HG03342 (cell line): ENCODE measurements around the gene TRIM32.

ENCODE experiments used
- ATAC-seq: cut with Tn5 transposase; IDR thresholded peaks from one replicate; pipeline ENCODE4 v1.9.1; 2021; ENCODE audit warnings: mild to moderate bottlenecking, moderate library complexity; ENCODE audit not compliant: unreplicated experiment

Gene TRIM32

DNA sequence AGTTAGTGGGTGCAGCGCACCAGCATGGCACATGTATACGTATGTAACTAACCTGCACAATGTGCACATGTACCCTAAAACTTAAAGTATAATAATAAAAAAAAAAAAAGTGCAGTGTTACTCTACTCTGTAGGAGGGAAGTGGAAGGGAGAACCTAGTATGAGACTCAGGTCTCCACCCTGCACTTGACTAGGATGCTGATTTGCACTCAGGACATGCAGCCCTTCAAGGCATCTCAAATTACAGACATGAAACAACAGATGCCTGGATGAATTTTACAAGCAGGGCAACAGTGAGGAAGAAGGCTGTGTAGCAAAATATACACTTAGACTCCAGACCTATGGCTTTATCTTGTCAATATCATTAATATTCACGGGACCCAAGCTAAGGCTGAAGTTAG is 16.5 kb downstream of the TRIM32 start:
- no peak for ATAC-seq

DNA sequence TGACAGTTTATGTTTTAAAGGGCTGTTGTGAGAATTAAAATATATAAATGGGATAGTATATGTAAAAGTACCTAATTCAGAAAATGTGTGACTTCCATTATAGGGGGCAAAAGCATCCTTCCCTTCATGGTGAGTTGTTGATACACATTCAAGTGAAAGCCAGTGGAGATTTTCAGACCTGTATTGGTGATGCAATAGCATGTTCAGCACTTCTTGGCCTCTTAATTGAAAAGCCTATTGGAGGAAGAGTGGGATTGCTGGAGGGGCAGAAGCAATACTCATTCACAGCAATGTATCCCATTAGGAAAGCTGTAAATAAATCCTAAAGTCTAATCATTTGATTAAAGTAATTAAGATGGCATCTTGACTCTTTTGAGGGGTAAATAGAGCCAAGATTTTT is 17.4 kb downstream of the TRIM32 start:
- no peak for ATAC-seq

DNA sequence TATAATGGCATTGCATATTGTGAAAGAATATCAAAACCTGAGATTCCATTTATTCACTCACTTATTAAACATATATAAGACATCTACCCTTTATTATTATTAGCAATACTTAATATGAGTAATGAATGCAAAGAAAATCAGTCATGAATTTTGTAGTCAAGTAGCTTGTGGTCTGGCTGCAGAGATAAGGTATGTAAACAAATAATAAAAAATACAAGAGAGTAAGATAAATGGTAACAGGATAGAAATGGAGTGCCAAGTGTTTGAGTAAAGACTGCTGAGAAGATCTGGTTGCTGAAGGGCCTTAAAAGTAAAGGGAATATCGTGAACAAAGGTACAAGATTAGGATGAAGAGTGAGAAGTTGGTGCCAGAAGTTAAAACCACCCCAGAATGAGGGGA is 18.4 kb downstream of the TRIM32 start:
- no peak for ATAC-seq

DNA sequence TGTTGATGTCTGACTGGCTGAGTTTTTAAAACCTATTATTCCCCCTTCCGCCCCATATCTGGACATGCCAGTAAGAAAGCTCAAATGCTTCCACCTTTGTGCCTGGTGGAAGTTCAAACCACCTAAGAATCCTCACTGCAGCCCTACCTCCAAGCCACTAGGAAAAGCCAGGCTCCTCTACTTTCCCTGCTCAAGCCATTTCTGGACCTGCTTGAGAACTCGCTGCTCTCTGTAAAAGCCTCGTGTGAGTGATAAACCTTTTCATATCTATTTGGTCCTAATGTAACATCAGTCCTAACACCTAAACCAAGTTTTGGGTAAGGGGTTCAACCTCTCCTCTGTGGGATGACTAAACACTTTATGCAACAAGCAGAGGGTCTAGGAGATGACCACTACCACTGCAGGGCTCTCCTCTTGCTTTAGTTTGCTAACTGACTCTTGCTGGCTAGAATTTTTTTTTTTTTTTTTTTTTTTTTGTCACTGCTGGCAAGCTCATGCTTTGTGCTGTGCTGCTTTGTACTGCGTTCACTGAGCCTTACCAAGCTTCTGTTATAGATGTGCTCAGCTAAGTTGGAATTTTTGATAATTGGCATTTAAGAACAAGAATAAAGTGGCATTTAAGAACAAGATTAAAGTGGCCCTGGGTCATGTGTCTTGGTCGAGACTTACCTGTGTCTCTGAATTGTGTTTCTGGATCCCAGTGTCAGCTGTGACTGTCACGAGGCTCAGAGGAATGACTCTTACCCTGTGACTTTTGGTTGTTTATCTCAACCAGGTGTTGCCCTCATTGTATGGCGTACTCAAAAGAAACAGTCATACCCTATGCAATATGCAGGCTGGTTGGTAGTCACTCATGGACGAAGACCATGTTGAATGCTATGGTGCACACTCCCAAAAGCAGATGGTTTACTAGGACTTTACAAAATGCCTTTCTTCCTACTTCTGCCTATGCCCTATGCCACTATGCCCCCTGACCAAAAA is 19.5 kb downstream of the TRIM32 start:
- no peak for ATAC-seq

DNA sequence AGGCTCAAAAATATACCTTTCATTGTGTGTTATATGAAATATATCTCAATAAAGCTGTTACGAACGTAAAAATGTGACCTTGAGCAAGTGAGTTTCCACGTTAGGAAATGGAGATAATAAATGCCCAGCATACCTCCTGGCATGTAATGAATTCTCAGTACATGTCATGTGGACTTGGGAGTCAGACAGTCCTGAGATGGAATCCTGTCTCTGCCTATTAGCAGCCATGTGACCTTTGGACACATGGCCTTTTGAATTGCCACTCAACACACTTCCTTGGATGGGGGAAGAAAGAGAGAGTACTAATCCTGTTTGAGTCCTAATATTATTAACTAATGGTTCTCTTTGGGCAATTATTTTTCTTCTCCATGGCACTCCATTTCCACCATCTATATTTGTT is 25.7 kb downstream of the TRIM32 start:
- no peak for ATAC-seq

DNA sequence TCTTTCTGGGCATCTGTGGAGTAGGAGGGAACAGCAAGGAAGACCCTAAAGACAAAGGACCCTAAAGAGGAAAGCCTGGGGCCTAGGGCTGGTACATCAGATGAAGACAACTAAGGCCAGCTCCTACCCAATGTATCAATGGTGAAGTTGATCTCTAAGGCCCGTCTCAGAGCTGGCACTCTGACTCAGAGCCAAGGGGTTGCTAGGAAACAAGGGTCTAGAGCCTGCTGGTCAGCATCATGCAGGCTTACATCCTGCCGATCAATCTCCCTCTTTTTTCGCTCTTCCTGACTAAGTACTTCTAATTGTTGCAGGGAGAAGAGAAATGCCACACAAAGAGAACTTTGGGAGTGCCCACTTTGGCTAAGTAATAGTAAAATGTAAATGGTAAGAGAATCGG is 26.2 kb downstream of the TRIM32 start:
- ATAC-seq, result no peak

DNA sequence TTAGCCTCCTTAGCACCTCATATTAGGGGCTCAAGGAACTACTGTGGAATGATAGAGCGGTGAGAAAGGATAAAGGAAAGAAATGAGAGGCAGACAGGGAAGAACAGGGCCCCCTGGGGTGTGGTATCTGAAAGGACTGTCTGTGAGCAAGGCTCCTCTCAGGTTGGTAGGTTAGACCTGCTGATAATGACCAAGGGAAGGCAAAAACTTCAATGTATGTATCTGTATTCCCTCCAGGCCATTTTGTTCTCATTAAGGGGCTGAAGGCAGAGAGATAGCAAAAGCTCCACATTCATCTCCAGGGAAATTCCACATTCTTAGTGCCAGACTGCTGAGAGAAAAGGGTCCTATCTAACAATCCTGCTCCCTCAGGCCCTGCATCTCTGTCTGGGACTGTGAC is 28.6 kb downstream of the TRIM32 start:
- no peak for ATAC-seq

DNA sequence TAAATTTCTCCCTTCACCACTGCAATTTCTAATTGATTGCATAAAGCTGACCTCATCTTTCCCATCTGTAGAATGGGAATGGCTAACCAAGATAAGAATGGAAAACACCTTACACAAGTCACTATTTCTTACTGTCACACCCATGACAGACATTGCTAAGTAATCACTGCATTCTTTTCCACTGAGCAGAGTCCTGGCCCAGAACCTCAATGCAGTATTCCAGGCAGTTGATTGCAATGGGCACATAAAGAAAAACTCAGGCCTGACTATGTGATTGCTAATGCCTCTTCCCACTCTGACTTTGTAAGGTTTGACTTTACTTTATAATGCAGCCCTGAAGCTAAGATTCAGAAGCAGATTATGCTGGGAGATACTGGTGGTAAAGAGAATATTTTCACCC is 29.3 kb downstream of the TRIM32 start:
- no peak for ATAC-seq

DNA sequence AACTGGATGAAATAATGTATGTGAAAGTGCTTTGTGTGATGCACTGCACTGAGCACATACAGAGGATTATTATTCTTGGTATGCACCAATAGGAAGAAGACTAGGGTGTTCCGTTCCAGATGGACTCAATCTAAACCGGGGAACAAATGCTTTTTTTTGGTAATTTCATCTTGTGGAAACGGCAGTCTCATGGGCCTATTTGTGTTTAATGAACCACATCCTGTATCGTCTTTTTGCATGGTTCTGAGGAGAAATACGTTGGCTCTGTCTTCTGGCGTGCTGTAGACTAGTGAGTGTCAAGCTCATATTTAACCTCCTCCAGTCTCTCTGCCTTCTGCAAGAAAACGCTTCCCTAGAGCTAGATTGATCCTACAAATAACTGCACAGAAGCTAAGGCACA is 30.0 kb downstream of the TRIM32 start:
- ATAC-seq, result no peak

DNA sequence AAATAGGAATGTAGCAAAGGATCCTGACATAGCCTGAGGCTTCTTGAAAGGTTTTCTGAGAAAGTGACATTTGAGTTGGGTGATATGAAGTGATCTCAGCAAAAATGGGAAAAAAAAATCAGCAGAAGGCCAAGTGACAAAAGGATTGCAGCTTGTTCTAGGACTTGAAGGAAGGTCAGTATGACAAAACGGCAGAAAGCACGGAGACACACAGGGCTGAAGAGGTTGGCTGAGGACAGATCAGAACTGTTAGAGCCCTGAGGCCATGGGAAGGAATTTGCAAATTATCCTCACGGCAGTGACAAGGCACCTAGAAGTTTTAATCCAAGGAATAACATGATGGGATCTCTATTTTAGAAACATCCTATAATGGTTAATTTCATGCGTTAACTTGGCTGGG is 31.0 kb downstream of the TRIM32 start:
- ATAC-seq, result no peak

DNA sequence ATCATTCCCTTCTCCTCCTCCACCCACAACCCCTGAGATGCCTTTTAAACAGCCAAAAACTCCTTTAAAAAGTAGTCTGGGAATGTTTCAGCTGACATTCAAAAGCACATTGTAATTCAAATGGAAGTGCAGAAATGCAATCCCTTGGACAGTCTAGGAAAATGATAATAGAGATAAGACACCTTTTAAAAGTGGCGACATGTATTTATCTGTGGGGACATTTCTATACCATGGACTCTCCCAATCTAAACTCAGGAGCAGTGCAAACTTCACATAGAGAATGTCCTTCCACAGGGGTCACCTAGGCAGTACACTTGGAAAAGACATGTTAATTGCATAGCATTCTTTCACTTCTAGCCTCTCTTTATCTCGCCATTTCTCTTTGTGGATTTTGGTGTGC is 33.0 kb downstream of the TRIM32 start:
- ATAC-seq, result no peak

DNA sequence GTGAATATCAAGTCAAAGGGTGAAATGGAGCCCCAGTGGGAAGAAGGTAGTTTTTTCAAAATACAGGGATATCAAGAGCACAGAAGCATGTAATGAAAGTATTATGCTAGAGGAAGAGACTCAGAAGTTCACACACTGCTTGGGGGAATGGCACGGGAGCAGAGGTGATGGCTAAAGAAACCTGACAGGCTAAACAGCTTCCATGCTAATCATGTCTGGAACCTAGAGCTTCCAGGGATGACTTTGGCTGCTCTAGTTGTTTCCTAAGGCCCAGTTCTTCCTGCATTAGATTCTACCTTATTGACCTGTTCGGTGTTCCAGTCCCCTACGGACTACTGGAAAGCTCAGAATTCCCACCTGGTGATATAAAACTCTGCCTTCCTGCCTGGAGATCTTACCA is 34.3 kb downstream of the TRIM32 start:
- ATAC-seq, result no peak

DNA sequence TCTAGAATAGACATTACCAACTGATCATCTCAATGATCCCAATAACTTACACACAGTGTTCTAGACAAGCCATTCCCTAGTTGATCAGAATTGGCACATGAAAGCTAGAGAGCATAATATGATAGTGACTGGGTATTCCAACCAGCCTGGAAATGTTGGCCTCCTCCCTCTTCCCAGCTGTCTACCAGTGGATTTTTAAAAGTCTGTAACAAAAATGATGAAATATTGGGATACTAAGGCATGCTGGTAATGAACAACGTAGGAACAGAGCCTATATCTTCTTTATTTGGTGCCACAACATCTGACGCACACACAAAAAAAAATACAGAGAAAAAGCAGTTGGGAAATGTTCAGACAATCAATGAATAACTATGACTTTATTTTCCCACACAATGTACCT is 34.8 kb downstream of the TRIM32 start:
- ATAC-seq, result no peak

DNA sequence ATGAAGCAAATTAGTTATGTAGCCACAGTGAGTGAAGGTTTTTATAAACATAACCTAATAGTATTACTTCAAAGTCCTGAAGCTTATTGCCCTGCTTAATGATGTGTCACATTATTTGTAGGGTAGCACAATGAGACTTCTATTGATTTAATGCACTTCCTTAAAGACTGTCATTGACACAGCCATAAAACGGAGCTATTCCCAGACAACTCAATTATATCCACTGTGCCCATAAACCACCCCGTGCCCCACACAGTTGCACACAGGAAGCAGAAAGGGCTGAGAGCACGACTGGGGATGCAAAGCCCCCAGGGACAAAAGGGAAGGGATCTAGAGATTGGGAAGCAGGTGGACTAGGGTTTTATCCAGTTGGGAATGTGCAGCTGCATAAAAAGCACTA is 37.0 kb downstream of the TRIM32 start:
- ATAC-seq, result no peak

DNA sequence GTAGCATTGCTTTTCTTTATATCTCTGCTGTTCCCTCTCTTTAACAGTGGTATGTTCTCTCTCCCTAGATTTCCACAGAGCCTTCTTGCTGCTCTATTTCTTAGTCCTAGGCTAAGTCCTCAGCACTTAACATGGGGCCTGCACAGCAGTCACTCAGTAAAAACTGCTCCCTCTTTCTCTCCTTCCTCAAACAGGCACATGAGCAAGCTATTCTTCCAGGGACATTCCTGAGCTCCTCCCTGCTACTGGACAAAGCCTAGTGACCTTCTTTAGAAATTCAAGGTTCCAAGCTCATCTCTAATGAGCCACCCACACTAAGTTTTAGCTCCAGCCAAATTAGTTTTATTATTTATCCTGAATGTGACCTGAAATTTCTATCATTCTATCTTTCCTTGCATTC is 39.5 kb downstream of the TRIM32 start:
- ATAC-seq, result no peak

DNA sequence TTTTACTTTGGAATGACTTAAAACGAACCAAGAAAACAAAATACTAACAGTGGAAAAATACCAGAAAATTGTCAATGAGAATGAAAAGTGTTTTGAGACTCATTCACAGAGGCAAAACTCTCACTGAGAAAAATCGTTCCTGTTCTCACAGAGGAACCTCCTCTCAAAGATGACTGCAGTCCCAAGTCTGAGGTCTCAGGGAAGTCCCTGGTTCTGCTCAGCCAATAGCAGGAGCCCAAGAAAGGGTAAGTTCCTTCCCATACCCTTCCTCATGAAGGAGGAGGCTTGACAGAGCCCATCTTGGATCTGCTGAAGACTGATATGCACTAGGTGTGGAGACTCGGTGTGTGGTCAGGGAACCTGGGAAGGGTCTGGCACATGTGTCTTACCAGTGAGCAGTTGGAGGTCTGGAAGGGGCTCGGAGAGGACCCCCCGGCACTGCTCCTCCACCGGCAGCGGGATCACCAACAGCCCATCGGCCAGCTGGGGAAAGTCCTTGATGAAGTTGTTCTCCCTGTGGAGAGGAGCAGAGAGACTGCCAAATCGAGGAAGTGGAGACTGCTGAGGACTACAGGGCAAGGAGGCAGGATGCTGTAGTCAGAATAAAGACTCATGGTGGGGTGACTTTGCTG is 46.0 kb downstream of the TRIM32 start:
- no peak for ATAC-seq

DNA sequence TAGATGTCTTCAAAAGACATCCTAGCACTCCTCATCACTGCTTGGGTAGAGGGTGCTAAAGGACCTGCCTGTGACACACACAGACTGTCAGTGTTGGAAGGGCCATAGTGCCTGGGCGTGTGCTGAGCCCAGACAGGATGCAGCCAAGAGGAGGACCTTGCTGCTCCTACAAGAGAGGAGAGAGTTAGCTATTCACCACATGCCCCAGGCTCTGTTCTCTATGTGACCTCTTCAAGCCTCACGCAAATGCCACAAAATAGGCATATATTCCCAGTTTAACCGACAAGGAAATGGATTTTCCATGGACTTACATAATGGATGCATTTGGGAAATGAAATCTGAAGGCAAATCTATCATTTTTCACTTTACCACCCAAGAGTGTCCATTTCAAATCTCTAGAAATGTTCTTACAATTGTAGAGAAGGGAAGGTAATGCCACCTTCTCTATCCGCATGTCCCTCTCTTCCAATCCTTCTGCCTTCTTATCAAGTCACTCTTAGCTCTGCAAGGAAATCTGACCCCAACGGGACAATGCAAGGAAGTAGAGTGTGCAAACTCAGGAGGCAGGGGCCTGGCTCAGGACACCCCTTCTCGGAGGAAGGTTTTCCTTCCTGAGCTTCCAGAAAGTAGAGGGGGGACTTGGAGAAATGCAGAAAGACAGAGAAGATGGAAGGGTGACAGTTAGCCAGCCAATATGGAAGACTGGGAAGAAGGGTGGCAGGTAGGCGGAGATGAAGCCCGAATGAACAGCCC is 49.5 kb downstream of the TRIM32 start:
- ATAC-seq, result no peak

DNA sequence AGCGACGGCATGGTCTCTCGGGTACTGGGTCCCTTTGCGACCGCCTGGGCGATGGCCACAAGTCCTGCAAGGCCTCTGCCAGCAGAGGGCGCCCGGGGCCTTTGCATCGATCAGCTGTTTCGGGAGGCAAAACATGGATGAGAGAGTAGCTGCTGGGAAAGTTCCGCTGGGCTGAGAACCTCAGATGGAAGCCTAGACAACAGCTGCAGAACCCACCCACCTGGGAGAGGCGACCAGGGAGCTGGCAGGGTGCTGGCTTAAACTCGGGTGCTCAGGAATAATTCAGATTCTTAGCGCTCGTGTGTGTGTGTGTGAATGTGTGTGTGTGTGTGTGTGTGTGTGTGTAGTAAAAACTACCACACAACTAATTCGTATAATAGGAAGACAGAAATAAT is 50.0 kb downstream of the TRIM32 start:
- ATAC-seq, result peak; percentile 73

DNA sequence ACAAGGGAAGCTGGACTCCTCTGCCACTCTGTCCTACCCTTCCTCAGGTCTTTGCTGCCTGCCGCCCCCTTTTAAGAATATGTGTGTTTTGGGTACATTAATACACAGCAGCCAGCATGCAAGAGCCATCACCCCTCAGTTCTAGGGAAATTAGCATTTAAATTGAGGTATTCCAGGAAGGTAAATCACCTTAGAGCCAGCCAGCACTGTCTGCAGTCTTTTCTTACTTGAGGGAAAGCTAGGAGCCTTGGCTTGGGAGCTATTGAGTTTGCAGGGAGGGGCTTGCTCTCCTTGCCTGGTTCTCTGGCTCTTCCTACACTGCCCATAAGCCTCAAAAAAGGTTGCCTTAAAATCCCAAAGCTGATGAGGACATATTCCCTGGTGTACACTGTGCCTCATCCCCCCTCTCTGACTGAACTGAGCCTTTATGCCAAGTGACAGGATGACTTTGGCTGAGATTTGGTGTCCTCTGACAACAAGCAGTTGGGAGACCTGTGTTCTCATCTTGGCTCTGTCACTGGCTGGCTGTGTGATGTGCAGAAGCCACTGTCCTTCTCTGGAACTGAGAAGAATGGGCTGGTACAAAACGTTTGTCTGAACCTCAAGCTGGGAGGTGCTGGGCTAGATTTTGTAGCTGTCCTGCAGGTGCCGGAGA is 54.1 kb downstream of the TRIM32 start:
- ATAC-seq, result no peak

DNA sequence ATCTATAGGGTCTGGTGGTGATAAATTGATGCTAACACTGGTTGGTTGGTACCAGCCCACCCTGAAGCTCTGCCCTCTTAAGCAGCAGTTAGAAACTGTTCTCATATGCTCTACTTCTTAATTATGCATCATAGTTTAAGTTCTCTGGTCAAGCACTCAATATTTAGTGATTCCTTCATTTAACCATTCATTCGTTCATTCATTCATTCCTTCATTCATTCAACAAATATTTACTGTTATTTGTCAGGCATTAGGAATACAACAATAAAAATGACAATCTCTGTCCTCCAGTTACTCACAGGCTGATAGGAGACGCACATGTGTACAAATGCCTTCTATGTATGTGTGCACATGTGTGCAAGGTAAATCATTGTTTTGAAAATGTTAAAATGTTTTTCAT is 54.6 kb downstream of the TRIM32 start:
- no peak for ATAC-seq

DNA sequence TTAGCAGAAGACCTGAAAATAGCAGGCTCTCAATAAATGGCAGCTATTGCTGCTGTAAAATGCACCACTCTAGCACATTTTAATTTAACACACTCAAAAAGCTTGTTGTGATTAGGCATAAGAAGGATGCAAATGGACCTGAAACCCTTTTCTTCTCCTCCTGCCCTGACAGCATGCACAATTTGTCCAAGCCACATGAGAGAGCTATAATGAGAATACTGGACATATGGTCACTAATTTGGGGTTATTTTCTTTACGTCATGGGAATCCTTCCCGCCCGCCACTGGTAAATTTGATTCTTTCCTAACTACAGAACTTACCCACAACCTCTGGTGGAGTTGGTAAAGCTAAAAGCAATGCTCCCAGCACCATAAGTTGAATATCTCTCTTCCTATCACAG is 62.1 kb downstream of the TRIM32 start:
- no peak for ATAC-seq
